HG02763 (cell line): ENCODE results near the gene TDP1.

Experiments
- ATAC-seq: cut with Tn5 transposase; IDR thresholded peaks from one replicate; pipeline ENCODE4 v1.9.1; 2021; ENCODE audit warnings: mild to moderate bottlenecking, moderate library complexity; ENCODE audit not compliant: unreplicated experiment

TDP1 gene

GRCh38 chr14:89941830-89942377 lies 13.8 kb upstream of the TDP1 start:
- ATAC-seq: no peak

GRCh38 chr14:89947344-89947743 lies 8.4 kb upstream of the TDP1 start:
- ATAC-seq: no peak

- no peak for ATAC-seq
Observed at GRCh38 chr14:89952576-89952975, 3.2 kb upstream of the TDP1 start.

GRCh38 chr14:89953602-89954001 lies 2.1 kb upstream of the TDP1 start:
- no peak for ATAC-seq

GRCh38 chr14:89954070-89955021 lies 1.4 kb upstream of the TDP1 start, which contains the start of gene EFCAB11:
EFCAB11 (minus strand) TSS chr14:89954730; CDS start chr14:89954660, 70 bp downstream.
- peak; percentile 84 for ATAC-seq

- peak; percentile 10 for ATAC-seq
Observed at GRCh38 chr14:89955022-89955744, 544 bp upstream of the TDP1 start.

- no peak for ATAC-seq
Observed at GRCh38 chr14:89956661-89957009, 908 bp downstream of the TDP1 start.

GRCh38 chr14:89957376-89957775 lies 1.6 kb downstream of the TDP1 start:
- ATAC-seq: no peak

GRCh38 chr14:89957791-89958190 lies 2.1 kb downstream of the TDP1 start:
- ATAC-seq: no peak

GRCh38 chr14:89958966-89959365 lies 3.2 kb downstream of the TDP1 start:
- ATAC-seq: no peak

- ATAC-seq: no peak
Observed at GRCh38 chr14:89959853-89960445, 4.2 kb downstream of the TDP1 start.

GRCh38 chr14:89960914-89961313 lies 5.2 kb downstream of the TDP1 start:
- no peak for ATAC-seq

GRCh38 chr14:89963288-89963978 lies 7.7 kb downstream of the TDP1 start:
- ATAC-seq: no peak

- no peak for ATAC-seq
Observed at GRCh38 chr14:89965839-89966238, 10.1 kb downstream of the TDP1 start.

GRCh38 chr14:89973234-89973823 lies 17.6 kb downstream of the TDP1 start:
- ATAC-seq: no peak

GRCh38 chr14:89977668-89978067 lies 21.9 kb downstream of the TDP1 start:
- ATAC-seq: no peak

GRCh38 chr14:89978656-89979055 lies 22.9 kb downstream of the TDP1 start:
- ATAC-seq: no peak

GRCh38 chr14:89983375-89983774 lies 27.6 kb downstream of the TDP1 start:
- peak; percentile 44 for ATAC-seq

- no peak for ATAC-seq
Observed at GRCh38 chr14:89986462-89987160, 30.9 kb downstream of the TDP1 start.

GRCh38 chr14:89987161-89987475 lies 31.4 kb downstream of the TDP1 start:
- no peak for ATAC-seq
